Activated T-helper 1 cell treated with anti-CD3 and anti-CD28 coated beads, Interleukin-12 subunit alpha, Interleukin-12 subunit beta, Interleukin-2, Interleukin-4 antibody, amounts not matched to agents 30 ng/mL and 10 ng/mL and 1 ng/mL, durations not matched to agents 14 hours and 24 hours and 36 hours (primary cell): ENCODE data around the gene OR2B3. TPM values are rescaled to one million over a fixed set of nuclear protein-coding genes. Genes with fewer than 3 reads are reported as not detected.
"Not testable (repeated sequence)": the region's sequence is repeated elsewhere in the genome, so short reads cannot be mapped to it uniquely, and the experiment has no call there.

Source experiments
- DNase-seq: peaks from one replicate; pipeline ENCODE4 v3.0.0; 2021; ENCODE audit warnings: low spot score
- H3K27ac Mint-ChIP-seq: one replicate; pipeline ENCODE4 v1.8.0; 2021; ENCODE audit warnings: mild to moderate bottlenecking, mixed read lengths
- H3K27me3 Mint-ChIP-seq: one replicate; pipeline ENCODE4 v1.8.0; 2022; ENCODE audit warnings: mild to moderate bottlenecking, moderate library complexity, mixed read lengths; ENCODE audit not compliant: insufficient read depth
- H3K36me3 Mint-ChIP-seq: one replicate; pipeline ENCODE4 v1.8.0; 2021; ENCODE audit warnings: low read depth, mixed read lengths
- H3K4me1 Mint-ChIP-seq: one replicate; pipeline ENCODE4 v1.8.0; 2021; ENCODE audit warnings: low read depth, mixed read lengths
- H3K4me3 Mint-ChIP-seq: one replicate; pipeline ENCODE4 v1.8.0; 2021; ENCODE audit warnings: mild to moderate bottlenecking, moderate library complexity, mixed read lengths
- H3K9me3 Mint-ChIP-seq: one replicate; pipeline ENCODE4 v1.8.0; 2021; ENCODE audit warnings: mixed read lengths
- intact Hi-C: fragments of 100-400 bp; cut with micrococcal nuclease; formaldehyde crosslinking; loops from one replicate; pipeline ENCODE4 v1.15.1; 2024
- total RNA-seq: library from RNA; stranded (reverse); gene quantifications from 2 replicates; pipeline ENCODE4 v1.2.3, GENCODE V29; 2022

Gene OR2B3, protein sequence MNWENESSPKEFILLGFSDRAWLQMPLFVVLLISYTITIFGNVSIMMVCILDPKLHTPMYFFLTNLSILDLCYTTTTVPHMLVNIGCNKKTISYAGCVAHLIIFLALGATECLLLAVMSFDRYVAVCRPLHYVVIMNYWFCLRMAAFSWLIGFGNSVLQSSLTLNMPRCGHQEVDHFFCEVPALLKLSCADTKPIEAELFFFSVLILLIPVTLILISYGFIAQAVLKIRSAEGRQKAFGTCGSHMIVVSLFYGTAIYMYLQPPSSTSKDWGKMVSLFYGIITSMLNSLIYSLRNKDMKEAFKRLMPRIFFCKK
- total RNA-seq, result not detected in 2 replicates

DNA sequence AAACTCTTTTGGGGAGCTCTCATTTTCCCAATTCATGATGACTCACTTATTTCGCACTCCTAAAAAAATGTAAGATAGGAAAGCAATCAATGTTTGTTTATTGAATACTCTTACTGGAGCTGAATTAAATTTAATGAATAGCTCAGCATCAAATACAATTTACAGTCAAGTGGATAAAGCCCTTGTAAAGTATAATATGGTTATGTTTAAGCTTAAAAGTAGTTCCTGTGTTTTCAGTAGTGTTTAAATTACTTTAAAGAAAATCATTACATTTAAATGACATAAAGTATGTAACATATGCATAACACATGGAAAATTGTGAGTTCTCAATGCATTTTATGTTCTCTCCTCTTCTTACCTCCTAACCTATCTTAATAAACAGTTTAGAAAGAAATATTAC is at the start of gene OR2B3:
OR2B3 (minus strand) TSS at position 101 of the 400 bp plus-strand sequence; CDS start at position 36, 65 bp downstream.
- H3K4me1 Mint-ChIP-seq, result no peaks in the 10 kb centered on the region
- no peak within 1 kb of the TSS for H3K27ac Mint-ChIP-seq
- peaks cover 14% of the 10 kb centered on the region for H3K27me3 Mint-ChIP-seq
- intact Hi-C loops, result no loop called here
- no peaks in the 10 kb centered on the region for H3K36me3 Mint-ChIP-seq
- H3K9me3 Mint-ChIP-seq, result no peaks in the 10 kb centered on the region
- DNase-seq, result no peak
- H3K4me3 Mint-ChIP-seq, result no peak within 1 kb of the TSS

DNA sequence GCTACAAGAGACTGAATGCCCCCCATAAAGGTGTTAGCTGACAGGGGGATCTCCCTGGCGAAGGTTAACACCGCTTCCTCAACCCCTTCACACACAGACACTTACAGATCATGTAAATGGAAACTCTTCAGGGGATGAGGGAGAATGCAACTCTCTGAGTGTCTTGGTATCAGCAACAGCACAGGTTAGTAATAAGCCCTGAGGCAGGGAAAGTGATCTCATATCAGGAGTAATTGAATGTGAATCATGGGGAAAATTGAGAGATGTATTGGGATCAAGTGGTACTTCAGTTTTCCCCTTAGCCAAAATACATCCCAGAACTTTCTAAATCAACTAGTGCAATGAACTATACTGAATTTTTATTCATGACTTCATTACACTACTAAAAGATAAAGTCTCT is 44.6 kb upstream of the OR2B3 start:
- Mint-ChIP-seq H3K27ac (no peak overlapping the region), H3K27me3 (peaks cover 6% of the 10 kb centered on the region), H3K36me3 (no peaks in the 10 kb centered on the region), H3K4me3 (no peak overlapping the region), H3K9me3 (no peaks in the 10 kb centered on the region), H3K4me1 (no peaks in the 10 kb centered on the region)
- no peak for DNase-seq
- intact Hi-C loops, result no loop called here

DNA sequence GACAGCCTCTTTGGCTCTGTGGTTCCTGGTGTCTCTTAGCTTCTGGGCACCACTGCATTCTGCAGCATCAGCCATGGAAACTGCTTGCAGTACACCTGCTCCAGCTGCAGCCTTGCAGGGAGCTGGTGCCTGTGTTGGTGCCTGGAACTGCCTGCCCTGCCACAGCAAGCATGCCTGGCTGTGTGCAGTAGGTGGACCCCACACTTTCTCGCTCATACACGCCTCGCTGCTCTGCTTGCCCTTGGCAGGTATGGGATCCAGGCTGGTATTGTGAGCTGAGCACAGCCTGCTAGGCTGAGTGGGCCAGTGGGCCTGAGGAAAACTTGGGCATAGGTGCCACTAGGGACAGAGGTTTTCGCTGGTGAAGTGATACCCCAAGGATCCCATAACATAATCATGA is 43.5 kb upstream of the OR2B3 start:
- Mint-ChIP-seq H3K27me3 (peaks cover 6% of the 10 kb centered on the region), H3K9me3 (no peaks in the 10 kb centered on the region), H3K4me3 (no peak overlapping the region), H3K27ac (no peak overlapping the region), H3K4me1 (no peaks in the 10 kb centered on the region), H3K36me3 (no peaks in the 10 kb centered on the region)
- DNase-seq, result no peak
- intact Hi-C loops, result no loop called here

DNA sequence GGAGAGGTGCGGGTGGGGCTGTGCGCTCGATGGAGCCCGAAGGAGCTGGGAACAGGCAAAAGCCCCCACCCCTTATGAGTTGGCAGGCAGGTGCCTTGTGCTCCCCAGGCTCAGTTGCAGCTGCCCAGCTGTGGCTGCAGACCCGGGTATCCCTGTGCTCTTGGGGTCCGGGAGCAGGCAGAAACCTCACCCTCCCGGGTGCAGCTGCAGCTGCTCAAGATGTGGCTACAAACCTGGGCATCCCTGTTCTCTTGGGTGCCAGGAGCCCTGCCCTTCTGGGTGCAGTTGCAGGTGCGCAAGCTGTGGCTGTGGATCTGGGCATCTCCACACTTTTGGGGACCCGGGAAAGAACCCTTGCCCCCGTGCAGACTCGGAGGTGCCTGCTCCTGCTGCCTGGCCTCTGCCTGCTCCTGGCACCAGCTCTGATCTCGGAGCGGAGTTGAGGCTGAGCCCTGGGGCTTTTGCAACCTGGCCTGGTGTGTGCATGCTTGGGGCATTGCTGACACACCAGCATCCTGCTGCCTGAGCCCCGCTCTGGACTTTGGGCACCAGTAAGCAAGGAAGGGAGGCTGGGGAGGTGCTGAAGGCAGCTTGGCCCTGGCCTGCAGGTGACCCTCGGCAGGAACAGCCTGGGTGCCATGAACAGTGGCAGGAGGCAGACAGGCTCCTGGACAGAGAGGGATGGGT is 42.4 kb upstream of the OR2B3 start:
- Mint-ChIP-seq H3K27ac (no peak overlapping the region), H3K9me3 (no peaks in the 10 kb centered on the region), H3K4me3 (no peak overlapping the region), H3K27me3 (peaks cover 6% of the 10 kb centered on the region), H3K4me1 (no peaks in the 10 kb centered on the region), H3K36me3 (no peaks in the 10 kb centered on the region)
- intact Hi-C loops, result no loop called here
- DNase-seq, result no peak

DNA sequence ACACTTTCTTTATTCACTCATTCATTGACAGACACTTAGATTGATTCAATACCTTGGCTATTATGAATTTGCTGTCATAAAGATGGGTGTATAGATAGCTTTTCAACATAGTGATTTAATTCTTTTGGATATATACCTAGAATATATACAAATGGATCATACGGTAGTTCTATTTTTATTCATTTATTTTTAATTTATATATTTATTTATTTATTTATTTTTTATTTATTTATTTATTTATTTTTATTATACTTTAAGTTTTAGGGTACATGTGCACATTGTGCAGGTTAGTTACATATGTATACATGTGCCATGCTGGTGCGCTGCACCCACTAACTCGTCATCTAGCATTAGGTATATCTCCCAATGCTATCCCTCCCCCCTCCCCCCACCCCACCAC is 27.9 kb upstream of the OR2B3 start:
- H3K9me3 Mint-ChIP-seq, intact Hi-C loops, H3K27me3 Mint-ChIP-seq, H3K4me3 Mint-ChIP-seq, H3K27ac Mint-ChIP-seq, DNase-seq, H3K36me3 Mint-ChIP-seq, H3K4me1 Mint-ChIP-seq: not testable (repeated sequence)

DNA sequence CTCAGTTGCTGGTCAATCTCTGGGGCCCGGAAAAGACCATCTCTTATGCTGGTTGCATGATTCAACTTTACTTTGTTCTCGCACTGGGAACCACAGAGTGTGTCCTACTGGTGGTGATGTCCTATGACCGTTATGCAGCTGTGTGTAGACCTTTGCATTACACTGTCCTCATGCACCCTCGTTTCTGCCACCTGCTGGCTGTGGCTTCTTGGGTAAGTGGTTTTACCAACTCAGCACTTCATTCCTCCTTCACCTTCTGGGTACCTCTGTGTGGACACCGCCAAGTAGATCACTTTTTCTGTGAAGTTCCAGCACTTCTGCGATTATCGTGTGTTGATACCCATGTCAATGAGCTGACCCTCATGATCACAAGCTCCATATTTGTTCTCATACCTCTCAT is 25.0 kb upstream of the OR2B3 start:
- Mint-ChIP-seq H3K4me1 (no peaks in the 10 kb centered on the region), H3K4me3 (no peak overlapping the region), H3K36me3 (no peaks in the 10 kb centered on the region), H3K9me3 (no peaks in the 10 kb centered on the region), H3K27me3 (peaks cover 8% of the 10 kb centered on the region), H3K27ac (no peak overlapping the region)
- no peak for DNase-seq
- intact Hi-C loops, result no loop called here

DNA sequence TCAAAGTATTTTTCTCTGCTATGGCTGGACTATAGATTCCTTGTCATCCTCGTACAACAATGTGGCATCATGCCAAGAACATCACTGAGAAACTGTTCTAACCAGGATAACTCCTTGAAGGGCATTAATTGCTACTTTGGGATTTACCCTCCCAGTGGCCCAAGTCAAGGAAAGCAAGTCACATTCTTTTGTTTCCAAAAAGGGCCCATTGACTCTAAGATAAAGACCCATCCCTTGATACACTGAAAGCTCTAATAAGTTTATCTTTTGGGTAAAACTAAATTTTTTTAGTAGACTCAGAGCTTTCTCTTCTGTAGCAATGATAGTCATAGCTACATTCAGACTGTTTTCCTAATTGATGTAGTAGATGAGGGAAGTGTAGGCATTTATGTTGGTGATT is 20.6 kb upstream of the OR2B3 start, which contains the start of gene OR2J3:
OR2J3 (plus strand) TSS at position 301 of the 400 bp plus-strand sequence. CDS start 3,833 bp downstream, outside the sequence.
- H3K4me1 Mint-ChIP-seq, result no peaks in the 10 kb centered on the region
- H3K9me3 Mint-ChIP-seq, result no peaks in the 10 kb centered on the region
- no peaks in the 10 kb centered on the region for H3K36me3 Mint-ChIP-seq
- H3K27me3 Mint-ChIP-seq, result peaks cover 4% of the 10 kb centered on the region
- DNase-seq, result no peak
- H3K4me3 Mint-ChIP-seq, result no peak within 1 kb of the TSS
- no peak within 1 kb of the TSS for H3K27ac Mint-ChIP-seq
- intact Hi-C loops, result no loop called here

DNA sequence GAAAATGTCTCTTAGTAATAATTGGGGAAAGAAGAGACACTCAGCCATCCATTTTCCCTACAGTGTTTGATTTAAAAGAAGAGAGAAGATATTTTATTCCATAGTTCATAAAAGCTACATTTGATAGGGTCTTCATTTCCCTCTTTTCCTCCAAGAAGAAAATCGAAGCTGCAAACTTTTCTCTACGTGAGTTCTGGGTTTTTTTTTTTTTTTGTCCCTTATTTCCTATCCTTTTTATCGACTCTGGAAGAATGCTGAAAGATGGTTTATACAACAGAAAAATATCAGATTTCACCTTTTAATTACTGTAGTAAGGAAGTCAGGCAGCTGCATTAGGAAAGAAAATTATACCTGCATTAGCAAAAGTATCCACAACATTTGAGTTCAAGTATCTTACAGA is 12.1 kb upstream of the OR2B3 start, which contains the start of gene OR2J1:
OR2J1 (plus strand) TSS at position 301 of the 400 bp plus-strand sequence. CDS start 1,453 bp downstream, outside the sequence.
- no peak within 1 kb of the TSS for H3K4me3 Mint-ChIP-seq
- intact Hi-C loops, result no loop called here
- H3K9me3 Mint-ChIP-seq, result no peaks in the 10 kb centered on the region
- no peak within 1 kb of the TSS for H3K27ac Mint-ChIP-seq
- H3K4me1 Mint-ChIP-seq, result no peaks in the 10 kb centered on the region
- no peaks in the 10 kb centered on the region for H3K27me3 Mint-ChIP-seq
- H3K36me3 Mint-ChIP-seq, result no peaks in the 10 kb centered on the region
- DNase-seq, result no peak

DNA sequence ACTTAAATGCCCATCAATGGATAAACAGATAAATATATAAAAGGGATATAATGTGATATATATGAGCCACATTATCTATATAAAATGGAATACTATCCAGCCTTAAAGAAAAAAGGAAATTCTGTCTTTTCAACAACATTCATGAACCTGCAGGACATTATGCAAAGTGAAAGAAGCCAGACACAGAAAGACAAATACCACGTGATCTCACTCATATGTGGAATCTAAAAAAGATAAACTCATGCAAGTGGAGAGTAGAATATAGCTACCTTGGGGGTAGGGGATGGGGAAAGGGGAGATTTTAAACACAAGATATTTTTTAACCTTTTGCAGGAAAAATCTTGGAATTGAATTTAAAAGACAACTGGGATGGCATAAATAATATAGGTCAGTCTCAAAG is 10.7 kb upstream of the OR2B3 start:
- Mint-ChIP-seq H3K9me3 (no peaks in the 10 kb centered on the region), H3K27me3 (no peaks in the 10 kb centered on the region), H3K36me3 (no peaks in the 10 kb centered on the region), H3K4me3 (no peak overlapping the region), H3K27ac (no peak overlapping the region), H3K4me1 (no peaks in the 10 kb centered on the region)
- DNase-seq, result no peak
- intact Hi-C loops, result no loop called here

DNA sequence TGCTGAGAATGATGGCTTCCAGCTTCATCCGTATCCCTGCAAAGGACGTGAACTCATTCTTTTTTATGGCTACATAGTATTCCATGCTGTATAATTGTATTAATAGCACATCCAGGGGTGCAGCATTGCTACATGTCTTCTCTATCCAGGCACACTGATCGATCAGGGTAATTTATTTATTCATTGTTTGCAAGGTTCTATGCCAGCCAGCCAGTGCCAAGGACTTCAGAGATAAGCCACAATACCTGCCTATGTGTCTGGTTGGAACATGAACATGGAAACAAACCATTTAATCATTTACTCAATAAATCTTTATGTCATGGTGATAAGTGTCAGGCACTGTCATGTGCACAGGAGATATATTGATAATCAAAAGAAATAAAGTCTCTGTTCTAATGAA is 5.8 kb upstream of the OR2B3 start:
- Mint-ChIP-seq H3K4me1 (no peaks in the 10 kb centered on the region), H3K4me3 (no peak overlapping the region), H3K27me3 (peaks cover 6% of the 10 kb centered on the region), H3K36me3 (no peaks in the 10 kb centered on the region), H3K9me3 (no peaks in the 10 kb centered on the region), H3K27ac (no peak overlapping the region)
- intact Hi-C loops, result no loop called here
- DNase-seq, result no peak

DNA sequence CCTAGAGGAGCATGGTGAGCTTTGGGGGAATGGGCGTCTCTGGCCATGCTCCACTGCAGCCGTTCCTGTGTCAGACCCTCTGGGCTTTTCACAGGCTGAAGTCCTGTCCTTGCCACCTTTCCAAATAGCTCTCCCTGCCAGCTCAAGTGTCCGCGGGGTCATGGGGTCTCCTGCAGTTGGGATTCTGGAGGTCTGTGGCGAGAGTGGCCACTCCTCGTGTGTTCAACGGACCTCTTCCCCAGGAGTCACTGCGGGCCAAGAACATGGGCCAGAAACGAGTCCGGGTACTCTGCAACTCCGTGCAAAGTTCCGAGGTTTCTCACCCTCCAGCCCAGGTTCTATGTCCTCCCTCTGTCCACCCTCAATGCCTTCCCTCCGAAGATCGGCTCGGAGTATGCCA is 4.7 kb downstream of the OR2B3 start:
- Mint-ChIP-seq H3K9me3 (no peaks in the 10 kb centered on the region), H3K4me1 (no peaks in the 10 kb centered on the region), H3K36me3 (no peaks in the 10 kb centered on the region), H3K27ac (no peak overlapping the region), H3K4me3 (no peak overlapping the region), H3K27me3 (peaks cover 7% of the 10 kb centered on the region)
- DNase-seq, result no peak
- intact Hi-C loops, result no loop called here

DNA sequence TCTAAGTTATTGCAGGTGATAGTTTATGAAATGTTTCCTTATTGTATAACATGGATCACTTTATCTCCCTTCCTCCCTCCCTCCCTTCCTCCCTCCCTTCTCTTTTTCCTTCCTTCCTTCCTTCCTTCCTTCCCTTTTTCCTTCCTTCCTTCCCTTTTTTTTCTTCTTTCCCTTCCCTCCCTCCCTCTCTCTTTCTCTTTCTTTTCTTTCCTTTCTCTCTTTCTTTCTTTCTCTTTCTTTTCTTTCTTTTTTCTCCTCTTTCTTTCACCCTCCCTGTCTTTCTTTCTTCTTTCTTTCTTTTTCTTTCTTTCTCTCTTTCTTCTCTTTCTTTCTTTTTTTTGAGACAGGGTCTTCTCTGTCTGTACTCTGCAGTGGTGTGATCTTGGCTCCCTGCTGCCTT is 5.8 kb downstream of the OR2B3 start:
- Mint-ChIP-seq H3K9me3 (no peaks in the 10 kb centered on the region), H3K36me3 (no peaks in the 10 kb centered on the region)
- intact Hi-C loops, result no loop called here

DNA sequence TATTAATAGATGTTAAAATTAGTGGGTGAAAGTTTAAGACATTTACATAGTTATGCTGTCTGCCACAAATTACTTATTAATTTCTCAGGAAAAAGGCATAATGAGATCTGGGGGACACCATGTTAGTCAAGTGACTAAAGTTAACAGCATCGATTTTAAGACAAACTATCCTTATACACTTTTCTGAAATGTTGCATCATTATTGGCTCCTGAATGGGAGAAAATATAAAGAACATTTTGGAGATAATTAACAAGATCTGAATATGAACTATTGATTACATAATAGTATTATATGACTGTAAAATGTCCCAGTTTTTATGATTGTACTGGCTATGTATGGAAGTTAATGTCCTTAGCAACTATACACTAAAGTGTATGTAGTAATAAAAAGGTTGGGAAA is 7.9 kb downstream of the OR2B3 start:
- H3K36me3 Mint-ChIP-seq, result no peaks in the 10 kb centered on the region
- intact Hi-C loops, result no loop called here
- H3K4me3 Mint-ChIP-seq, result no peak overlapping the region
- no peaks in the 10 kb centered on the region for H3K4me1 Mint-ChIP-seq
- no peaks in the 10 kb centered on the region for H3K9me3 Mint-ChIP-seq
- peaks cover 7% of the 10 kb centered on the region for H3K27me3 Mint-ChIP-seq
- DNase-seq, result no peak
- no peak overlapping the region for H3K27ac Mint-ChIP-seq

More for the DNA sequence above, 5.8 kb downstream of the OR2B3 start:
- Mint-ChIP-seq H3K27me3 (peaks cover 6% of the 10 kb centered on the region), H3K4me3 (no peak overlapping the region), H3K27ac (no peak overlapping the region), H3K4me1 (no peaks in the 10 kb centered on the region)
- DNase-seq, result no peak
